Neural cell (in vitro differentiated cells): ENCODE results near the gene COLEC11.

Experiments
- CTCF ChIP-seq: fragments of 450-650 bp; IDR thresholded peaks from 2 replicates; pipeline ENCODE4 v1.5.1; 2014; ENCODE audit warnings: antibody characterized with exemption, mild to moderate bottlenecking, moderate library complexity; ENCODE audit not compliant: poor library complexity, severe bottlenecking
- EZH2 ChIP-seq: fragments of 200-600, 300-800 bp; shearing (Covaris generic), sonication (generic); IDR thresholded peaks from 2 replicates; pipeline ENCODE4 v1.6.1; 2014; ENCODE audit warnings: antibody characterized with exemption, low read length, borderline replicate concordance, mild to moderate bottlenecking; ENCODE audit not compliant: insufficient read depth, poor library complexity, severe bottlenecking
- POLR2AphosphoS5 ChIP-seq: IDR thresholded peaks from 2 replicates; pipeline ENCODE4 v1.6.1; 2012
- SMC3 ChIP-seq: fragments of 450-650 bp; conservative IDR thresholded peaks from 2 replicates; pipeline ENCODE4 v1.6.1; 2014; ENCODE audit warnings: antibody characterized with exemption, mild to moderate bottlenecking, moderate library complexity; ENCODE audit not compliant: poor library complexity

GRCh38 chr2:3613524-3613905 lies 18.6 kb downstream of the COLEC11 start:
- TF ChIP-seq CTCF: no peak
- no peak for TF ChIP-seq POLR2AphosphoS5
- TF ChIP-seq EZH2: no peak
- TF ChIP-seq SMC3: no peak
